Measurements from ENCODE around the gene PGAP6. TPM values are rescaled to one million over a fixed set of nuclear protein-coding genes. Genes with fewer than 3 reads are reported as not detected.
A peak's percentile ranks its signal among the peaks of the same experiment; 100 is the strongest.

Gene PGAP6
- total and polyA plus RNA-seq, 9 of the 15 experiments (the other 6 are each of a cell fraction or from before 2014, with no cell fraction given): 0.45 to 50.2 (median 39.3) TPM

GRCh38 chr16:379961-380761, 1.6 kb downstream of the PGAP6 start:
- ATAC-seq (no peak), FAIRE-seq (no peak), DNase-seq (ENCODE audit: extremely low read depth in 1 of 4, low spot score in 3 of 4) (no peak)
- Histone ChIP-seq H4K20me1 (replicated peaks; ENCODE audit: control insufficient read depth, insufficient read depth, low read length) (no peaks in the 10 kb centered on the region), H3K4me1 (replicated peaks in 1 of 2; ENCODE audit: control insufficient read depth in 2 of 2, insufficient read depth in 2 of 2, low read length in 2 of 2) (peaks cover 0 to 62% of the 10 kb centered on the region in 2 experiments; a peak in 3 of 5 replicates), H3K79me2 (ENCODE audit: control insufficient read depth, insufficient read depth, low read length) (peaks cover 33% of the 10 kb centered on the region), H3K9ac (ENCODE audit: insufficient read depth in 1 of 2, low read depth in 2 of 2, low read length in 2 of 2) (peak overlapping the region in 1 of 2 experiments; percentile 81; a peak in 2 of 4 replicates), H3K9me1 (ENCODE audit: control insufficient read depth, insufficient read depth, low read length) (no peaks in the 10 kb centered on the region), H3K27ac (ENCODE audit: extremely low read depth, low read depth, low read length) (no peak overlapping the region), H3K36me3 (ENCODE audit: control insufficient read depth, insufficient read depth, low read length) (peaks cover 23% of the 10 kb centered on the region; the same call in 2 of the 3 replicates), H3K27me3 (ENCODE audit: control insufficient read depth in 2 of 2, insufficient read depth in 2 of 2, low read length in 2 of 2) (no peaks in the 10 kb centered on the region), H2AFZ (ENCODE audit: low read depth, low read length) (no peak overlapping the region), H3K4me2 (ENCODE audit: insufficient read depth, low read length) (no peak overlapping the region), H3K9me3 (replicated peaks; ENCODE audit: control insufficient read depth, insufficient read depth, low read depth, low read length) (no peaks in the 10 kb centered on the region), H3K4me3 (peak overlapping the region; percentile 94; the same call in 1 of the 2 replicates)
- POLR2A ChIA-PET: interaction anchor here (1.5 kb wide), 1 partner anchor 10 kb away, joined by 8 read pairs; the partner anchor contains the start of gene MRPL28
- BruUV-seq (replicated peaks): TSS peak; percentile 62
- WGBS (ENCODE audit: insufficient coverage, low coverage, missing lambda C conversion rate): 74% methylated on average over 18 of the region's 27 CpGs
- in situ Hi-C loops (cut with MboI): no loop called here
- TF ChIP-seq HCFC1 (IDR thresholded peaks at IDR 0.05; ENCODE audit: low read depth, low read length) (no peak), PCBP1 (IDR thresholded peaks at IDR 0.05; ENCODE audit: low read depth, low read length, poor library complexity, severe bottlenecking) (peak; percentile 5), ZNF165 (CRISPR knock-in tag; IDR thresholded peaks at IDR 0.05; ENCODE audit: borderline replicate concordance) (no peak), DMBX1 (CRISPR knock-in tag; IDR thresholded peaks at IDR 0.05; ENCODE audit: borderline replicate concordance) (no peak), POLR2G (IDR thresholded peaks at IDR 0.05; ENCODE audit: low read depth, low read length) (peak; percentile 3; the same call in 1 of the 2 replicates), POU5F1 (IDR thresholded peaks at IDR 0.05; ENCODE audit: borderline replicate concordance, low read depth, low read length, partially characterized antibody) (no peak), HNRNPH1 (optimal IDR thresholded peaks at IDR 0.05; ENCODE audit: low read depth, low read length) (no peak), NCOA4 (IDR thresholded peaks at IDR 0.05; ENCODE audit: partially characterized antibody) (no peak), MEF2A (IDR thresholded peaks at IDR 0.05; ENCODE audit: control insufficient read depth, low read depth, low read length) (no peak), ADNP (tag; IDR thresholded peaks at IDR 0.05) (no peak), ARNT (IDR thresholded peaks at IDR 0.05) (no peak), ZBTB17 (CRISPR knock-in tag; IDR thresholded peaks at IDR 0.05) (no peak), GATAD2B (IDR thresholded peaks at IDR 0.05; ENCODE audit: borderline replicate concordance) (no peak), CHD2 (IDR thresholded peaks at IDR 0.05; ENCODE audit: low read depth, low read length) (no peak), RBM15 (IDR thresholded peaks at IDR 0.05; ENCODE audit: insufficient read depth, low read length) (no peak)
- intact Hi-C loops (cut with micrococcal nuclease): no loop called here
- CTCF ChIA-PET (ENCODE audit: low intra/inter-chr PET ratio): interaction anchor here (0.9 kb wide), 1 partner anchor 10 kb away, joined by 3 read pairs; the partner anchor contains the start of gene MRPL28

Measured in K562 (cell line).